Ecto neural progenitor cell (in vitro differentiated cells): ENCODE measurements around the gene GP1BB.
A peak's percentile ranks its signal among the peaks of the same experiment; 100 is the strongest.
"Not testable (repeated sequence)": the region's sequence is repeated elsewhere in the genome, so short reads cannot be mapped to it uniquely, and the experiment has no call there.

Source experiments
- DNase-seq: peaks from one replicate; pipeline ENCODE4 v3.0.0-alpha.2; 2018; ENCODE audit warnings: low spot score

Gene GP1BB

DNA sequence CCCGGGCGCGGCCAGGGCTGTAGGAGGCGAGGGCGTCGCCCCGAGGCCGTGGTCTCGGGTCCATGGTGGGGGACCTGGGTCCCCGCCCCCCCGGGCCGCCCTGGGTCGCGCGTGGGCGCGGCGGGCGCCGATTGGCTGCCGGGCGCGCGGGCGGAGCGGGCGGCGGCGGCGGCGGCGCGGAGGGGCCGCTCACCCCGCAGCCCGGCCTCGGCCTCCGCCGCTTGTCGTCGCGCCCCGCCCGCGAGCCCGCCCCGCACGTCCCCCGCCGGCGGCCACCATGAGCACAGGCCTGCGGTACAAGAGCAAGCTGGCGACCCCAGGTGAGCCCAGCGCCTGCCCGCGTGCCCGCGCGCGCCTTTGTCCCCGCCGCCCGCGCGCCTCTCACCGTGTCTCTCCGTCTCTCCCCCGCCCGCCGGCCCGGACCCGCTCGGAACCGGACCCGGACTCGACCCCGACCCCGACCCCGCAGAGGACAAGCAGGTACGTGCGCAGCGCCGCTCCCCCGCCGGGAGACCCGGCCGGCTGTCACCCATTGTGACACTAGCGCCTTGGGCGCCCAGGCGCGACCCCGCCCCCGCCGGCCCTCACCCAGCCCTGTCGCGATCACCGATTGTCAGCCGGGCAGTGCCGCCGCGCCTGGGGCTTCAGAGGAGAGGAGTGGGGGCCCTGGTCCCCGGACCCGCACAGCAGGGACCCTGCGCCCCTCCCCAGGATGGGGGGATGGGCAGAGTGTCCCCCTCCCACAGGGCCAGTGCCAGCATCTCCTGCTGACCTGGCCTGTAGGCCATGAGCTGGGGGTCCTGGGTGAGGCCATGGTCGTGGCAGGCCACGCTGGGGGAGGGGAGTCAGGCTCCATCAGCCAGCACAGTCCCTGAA, 8.8 kb upstream of the GP1BB start, which contains the start of gene SEPTIN5:
TSS of gene SEPTIN5 (plus strand) at position 192 of the 876 bp plus-strand sequence. CDS start at position 278, 86 bp downstream.
- DNase-seq = no peak

- no peak for DNase-seq
These were observed 8.0 kb upstream of the GP1BB start for GRCh38 chr22:19715188-19715930.

DNA sequence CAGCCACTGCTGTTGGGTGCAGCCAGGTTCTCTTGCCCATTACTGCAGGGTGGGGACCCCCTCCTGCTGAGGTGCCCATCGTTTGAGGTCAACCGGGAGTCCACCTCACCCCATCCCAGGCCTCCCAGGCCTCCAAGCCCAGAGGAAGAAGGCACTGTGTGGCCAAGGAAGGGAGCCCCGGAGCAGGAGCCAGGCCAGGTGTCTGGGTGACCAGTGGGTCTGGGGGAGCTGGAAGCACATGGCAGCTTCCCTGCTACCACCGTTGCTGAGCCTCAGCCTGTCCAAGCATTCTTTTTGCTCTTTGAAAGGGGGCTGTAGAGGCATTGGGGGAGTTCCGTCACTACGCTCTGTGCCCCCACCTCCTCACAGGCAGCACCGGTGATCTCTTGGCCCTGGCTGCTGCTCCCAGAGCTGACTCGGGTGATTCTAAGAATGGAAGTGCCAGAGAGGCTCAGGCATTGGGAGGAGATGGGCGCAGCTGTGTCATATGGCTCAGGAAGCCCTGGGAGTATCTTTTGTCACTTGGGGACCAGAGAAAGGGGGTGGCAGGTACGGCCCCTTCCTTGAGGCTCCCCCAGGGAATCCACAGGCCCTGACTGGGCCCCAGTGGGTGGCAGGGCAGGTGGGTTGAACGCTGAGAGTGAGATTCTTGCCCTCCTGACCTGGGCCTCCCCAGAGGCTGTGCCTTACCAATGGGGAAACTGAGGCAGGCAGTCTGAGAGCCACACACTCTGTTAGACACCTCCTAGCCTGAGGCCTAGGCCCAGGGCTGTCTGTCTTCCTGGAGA, 7.1 kb upstream of the GP1BB start:
- DNase-seq = no peak

DNA sequence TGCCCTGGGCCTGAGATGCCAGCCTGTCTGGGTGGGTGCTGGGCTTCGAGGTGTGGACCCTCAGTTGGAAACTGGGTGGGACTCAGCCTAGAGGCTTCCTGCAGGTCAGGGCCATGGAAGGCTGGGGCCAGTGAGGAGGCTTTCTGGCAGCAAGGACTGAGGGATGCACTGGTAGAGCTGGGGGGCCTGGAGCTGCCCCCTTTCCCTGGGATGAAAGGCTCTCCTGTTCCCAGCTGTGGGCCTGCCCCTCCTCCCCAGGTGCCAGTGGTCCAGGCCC, 6.6 kb upstream of the GP1BB start:
- DNase-seq = no peak

GRCh38 chr22:19717181-19717580, 6.2 kb upstream of the GP1BB start:
- no peak for DNase-seq

DNA sequence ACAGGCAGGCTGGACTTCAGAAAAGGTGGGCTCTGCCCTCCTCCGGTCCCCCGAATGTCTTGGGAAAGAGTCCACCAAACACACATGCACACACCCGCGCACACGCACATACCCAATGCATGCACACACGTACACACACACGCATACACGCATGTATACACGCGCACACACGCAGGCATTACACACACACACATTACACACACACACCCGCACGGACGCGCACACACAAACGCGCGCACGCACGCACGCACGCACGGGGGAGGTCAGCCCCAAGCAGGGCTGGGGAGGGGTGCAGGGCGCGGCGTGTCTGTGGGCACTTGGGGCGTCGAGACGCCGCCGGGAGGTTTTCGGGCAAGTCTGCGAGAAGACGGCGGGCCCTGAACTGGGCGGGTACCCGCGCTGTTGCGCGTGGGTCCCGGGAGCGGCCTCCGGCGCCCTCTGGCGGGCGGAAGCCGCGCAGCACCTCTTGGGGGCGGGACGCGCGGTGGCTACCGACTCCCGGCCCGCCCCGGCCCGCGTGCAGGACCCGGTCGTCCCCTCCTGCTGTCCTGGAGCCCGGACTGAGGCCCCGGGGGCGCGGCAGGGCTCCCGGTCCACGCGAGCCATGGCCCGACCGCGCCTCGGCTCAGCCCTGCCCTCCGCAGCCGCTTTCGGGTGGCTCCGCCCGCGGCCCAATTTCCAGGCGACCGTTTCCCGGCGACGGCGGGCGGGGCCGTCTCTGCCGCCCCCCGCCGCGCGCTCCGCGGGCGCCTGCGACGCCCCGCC, 5.5 kb upstream of the GP1BB start:
- peak; percentile 84 for DNase-seq

- DNase-seq = no peak
These were observed 4.8 kb upstream of the GP1BB start for GRCh38 chr22:19718456-19719049.

- DNase-seq = no peak
These were observed 4.3 kb upstream of the GP1BB start for GRCh38 chr22:19719050-19719482.

DNA sequence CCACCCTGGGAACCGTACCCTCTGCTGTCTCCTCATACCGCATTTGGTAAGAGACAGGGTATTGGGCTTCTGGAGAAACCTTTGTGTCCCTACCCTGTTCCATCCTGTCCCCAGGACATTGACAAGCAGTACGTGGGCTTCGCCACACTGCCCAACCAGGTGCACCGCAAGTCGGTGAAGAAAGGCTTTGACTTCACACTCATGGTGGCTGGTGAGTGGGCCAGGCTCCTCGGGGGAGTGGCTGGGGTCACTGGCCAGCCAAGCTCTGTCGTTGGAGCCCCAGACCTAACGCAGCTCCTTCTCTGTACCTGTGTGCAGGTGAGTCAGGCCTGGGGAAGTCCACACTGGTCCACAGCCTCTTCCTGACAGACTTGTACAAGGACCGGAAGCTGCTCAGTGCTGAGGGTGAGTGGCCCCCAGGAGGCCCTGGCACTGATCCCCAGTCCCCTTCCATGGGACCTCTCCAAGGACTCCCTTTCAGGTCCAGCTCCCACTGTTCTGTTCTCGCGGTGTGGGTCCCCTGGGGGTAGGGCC, 3.8 kb upstream of the GP1BB start:
- no peak for DNase-seq

DNA sequence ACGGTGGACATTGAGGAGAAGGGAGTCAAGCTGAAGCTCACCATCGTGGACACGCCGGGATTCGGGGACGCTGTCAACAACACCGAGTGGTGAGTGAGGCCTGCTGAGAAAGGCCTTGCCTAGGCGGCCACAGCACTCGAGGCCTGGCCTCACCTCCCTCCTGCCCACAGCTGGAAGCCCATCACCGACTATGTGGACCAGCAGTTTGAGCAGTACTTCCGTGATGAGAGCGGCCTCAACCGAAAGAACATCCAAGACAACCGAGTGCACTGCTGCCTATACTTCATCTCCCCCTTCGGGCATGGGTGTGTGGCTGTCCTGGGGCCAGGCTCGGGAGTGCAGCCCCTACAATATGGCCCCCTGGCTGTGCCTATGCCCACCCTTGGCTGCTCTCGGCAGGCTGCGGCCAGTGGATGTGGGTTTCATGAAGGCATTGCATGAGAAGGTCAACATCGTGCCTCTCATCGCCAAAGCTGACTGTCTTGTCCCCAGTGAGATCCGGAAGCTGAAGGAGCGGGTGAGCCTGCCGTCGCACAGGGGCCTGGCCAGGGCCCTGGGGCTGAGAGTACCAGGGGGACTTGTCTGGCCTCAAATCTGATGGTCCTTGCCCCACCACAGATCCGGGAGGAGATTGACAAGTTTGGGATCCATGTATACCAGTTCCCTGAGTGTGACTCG, 3.0 kb upstream of the GP1BB start:
- no peak for DNase-seq

GRCh38 chr22:19720999-19721329, 2.4 kb upstream of the GP1BB start:
- no peak for DNase-seq

DNA sequence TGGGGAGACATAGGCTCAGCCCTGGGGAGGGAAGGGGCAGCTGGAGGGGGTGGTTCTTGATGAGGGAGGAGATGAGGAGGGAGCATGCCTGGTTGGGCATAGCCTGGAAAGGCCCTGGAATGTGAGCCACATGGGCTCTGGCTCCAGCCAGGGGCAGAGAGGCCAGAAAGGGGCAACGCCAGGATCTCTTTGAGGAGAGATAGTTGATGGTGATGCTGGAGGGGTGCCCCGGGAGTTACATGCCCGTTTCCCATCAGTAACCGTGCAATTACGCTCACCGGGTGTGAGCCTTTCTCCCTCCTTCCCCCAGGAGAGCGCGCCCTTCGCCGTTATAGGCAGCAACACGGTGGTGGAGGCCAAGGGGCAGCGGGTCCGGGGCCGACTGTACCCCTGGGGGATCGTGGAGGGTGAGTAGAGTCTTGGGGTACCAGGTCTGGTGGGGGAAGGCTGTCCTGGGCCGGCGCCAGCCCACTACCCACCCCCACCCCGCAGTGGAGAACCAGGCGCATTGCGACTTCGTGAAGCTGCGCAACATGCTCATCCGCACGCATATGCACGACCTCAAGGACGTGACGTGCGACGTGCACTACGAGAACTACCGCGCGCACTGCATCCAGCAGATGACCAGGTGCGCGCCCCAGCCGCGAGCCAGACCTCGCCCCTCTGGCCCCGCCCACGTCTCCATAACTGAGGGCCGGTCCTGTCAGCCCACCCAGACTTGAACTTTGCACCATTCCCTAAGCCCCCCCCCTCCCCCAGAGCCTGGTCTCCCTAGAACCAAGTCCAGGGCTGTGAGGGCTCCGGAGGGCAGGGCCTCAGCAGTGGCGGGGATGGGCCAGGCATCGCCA, 1.8 kb upstream of the GP1BB start:
- DNase-seq = no peak

DNA sequence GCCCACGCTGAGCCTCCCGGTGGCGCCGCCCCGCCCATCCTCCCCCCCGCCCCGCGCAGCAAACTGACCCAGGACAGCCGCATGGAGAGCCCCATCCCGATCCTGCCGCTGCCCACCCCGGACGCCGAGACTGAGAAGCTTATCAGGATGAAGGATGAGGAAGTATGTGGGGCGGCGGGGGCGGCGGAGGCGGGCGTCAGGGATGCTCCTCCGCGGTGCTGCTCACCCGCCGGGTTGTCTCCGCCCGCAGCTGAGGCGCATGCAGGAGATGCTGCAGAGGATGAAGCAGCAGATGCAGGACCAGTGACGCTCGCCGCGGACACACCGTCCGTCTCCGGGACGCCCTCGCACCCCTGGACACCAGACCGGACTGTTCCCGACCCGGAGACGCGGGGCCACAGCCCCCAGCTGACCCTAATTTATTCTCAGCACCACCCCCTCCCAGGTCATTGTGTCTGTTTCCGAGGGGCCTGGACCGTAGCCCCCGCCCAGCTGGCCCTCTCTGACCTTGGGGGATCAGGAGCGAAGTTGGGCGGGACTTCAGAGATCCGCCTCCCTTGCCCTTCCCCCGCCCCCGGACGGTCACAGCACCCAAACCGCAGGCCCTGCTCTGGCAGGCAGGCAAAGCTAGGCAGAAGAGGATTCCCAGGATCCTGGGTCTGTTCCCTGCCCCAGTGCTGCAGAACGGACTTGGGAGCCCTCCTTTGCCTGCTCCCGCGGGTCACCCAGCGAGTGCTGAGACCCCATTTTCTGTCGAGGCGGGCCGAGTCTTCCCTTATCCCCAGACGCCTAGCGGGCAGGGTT, 959 bp upstream of the GP1BB start:
- DNase-seq = peak; percentile 68

GRCh38 chr22:19722982-19723231, 432 bp upstream of the GP1BB start:
- no peak for DNase-seq

DNA sequence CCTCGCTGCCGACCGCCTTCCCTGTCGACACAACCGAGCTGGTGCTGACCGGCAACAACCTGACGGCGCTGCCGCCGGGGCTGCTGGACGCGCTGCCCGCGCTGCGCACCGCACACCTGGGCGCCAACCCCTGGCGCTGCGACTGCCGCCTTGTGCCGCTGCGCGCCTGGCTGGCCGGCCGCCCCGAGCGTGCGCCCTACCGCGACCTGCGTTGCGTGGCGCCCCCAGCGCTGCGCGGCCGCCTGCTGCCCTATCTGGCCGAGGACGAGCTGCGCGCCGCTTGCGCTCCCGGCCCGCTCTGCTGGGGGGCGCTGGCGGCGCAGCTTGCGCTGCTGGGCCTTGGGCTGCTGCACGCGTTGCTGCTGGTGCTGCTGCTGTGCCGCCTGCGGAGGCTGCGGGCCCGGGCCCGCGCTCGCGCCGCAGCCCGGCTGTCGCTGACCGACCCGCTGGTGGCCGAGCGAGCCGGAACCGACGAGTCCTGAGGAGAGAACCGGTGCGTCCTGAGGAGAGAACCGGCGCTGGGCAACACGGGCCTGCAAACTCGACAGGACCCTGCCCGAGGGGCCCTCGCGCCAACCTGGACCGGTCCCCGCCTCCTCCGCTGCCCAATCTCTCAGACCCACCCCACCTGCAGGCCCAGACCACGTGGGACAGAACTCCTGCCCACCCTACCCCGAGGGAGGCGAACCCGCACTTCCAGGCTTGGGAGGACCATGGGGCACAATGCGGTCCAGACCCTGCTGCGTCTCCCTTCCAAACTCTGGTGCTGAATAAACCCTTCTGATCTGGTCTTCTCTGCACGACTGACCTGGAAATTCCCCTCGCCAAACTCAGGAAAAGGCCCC, 866 bp downstream of the GP1BB start:
- DNase-seq = peak; percentile 83

DNA sequence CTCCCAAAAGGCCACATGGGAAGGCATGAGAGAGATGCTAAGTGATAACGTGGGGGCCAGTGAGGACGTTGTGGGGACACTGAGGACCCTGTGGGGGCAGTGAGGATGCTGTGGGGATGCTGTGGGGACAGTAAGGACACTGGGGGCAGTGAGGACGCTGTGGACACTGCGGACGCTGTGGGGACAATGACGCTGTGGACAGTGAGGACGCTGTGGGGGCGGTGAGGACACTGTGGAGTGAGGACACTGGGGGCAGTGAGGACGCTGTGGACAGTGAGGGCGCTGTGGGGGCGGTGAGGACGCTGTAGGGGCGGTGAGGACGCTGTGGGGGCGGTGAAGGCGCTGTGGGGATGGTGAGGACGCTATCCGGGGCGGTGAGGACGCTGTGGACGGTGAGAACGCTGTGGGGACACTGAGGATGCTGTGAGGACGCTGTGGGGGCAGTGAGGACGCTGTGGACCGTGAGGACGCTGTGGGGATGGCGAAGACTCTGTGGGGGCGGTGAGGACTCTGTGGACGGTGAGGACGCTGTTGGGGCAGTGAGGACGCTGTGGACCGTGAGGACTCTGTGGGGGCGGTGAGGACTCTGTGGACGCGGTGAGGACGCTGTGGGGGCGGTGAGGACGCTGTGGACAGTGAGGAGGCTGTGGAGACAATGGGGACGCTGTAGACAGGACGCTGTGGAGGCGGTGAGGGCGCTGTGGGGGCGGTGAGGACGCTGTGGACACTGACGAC, 1.8 kb downstream of the GP1BB start:
- DNase-seq = no peak

DNA sequence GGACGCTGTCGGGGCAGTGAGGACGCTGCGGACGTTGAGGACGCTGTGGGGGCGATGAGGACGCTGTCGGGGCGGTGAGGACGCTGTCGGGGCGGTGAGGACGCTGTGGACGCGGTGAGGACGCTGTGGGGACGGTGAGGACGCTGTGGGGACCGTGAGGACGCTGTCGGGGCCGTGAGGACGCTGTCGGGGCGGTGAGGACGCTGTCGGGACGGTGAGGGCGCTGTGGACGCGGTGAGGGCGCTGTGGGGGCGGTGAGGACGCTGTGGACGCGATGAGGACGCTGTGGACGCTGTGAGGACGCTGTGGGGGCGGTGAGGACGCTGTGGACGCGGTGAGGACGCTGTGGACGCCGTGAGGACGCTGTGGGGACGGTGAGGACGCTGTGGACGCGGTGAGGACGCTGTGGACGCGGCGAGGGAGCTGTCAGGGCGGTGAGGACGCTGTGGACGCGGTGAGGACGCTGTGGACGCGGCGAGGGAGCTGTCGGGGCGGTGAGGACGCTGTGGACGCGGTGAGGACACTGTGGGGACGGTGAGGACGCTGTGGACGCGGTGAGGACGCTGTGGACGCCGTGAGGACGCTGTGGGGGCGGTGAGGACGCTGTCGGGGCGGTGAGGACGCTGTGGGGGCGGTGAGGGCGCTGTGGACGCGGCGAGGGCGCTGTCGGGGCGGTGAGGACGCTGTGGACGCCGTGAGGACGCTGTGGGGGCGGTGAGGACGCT, 2.9 kb downstream of the GP1BB start:
- not testable (repeated sequence) for DNase-seq
